Epithelial cell of esophagus (primary cell): Measurements from ENCODE around the gene KCNJ8.
"Not testable (repeated sequence)": the region's sequence is repeated elsewhere in the genome, so short reads cannot be mapped to it uniquely, and the experiment has no call there.

ENCODE experiments used
- DNase-seq: peaks from one replicate; pipeline ENCODE4 v3.0.0; 2010; ENCODE audit warnings: low read depth
- H3K4me3 ChIP-seq: 2 replicates; pipeline ENCODE4 v1.5.1; 2011; ENCODE audit warnings: mild to moderate bottlenecking, low read length, control low read depth
- CTCF ChIP-seq: IDR thresholded peaks from 2 replicates; pipeline ENCODE4 v1.5.1; 2011; ENCODE audit warnings: low read depth, mild to moderate bottlenecking, low read length, control low read depth, inconsistent platforms; ENCODE audit not compliant: insufficient read depth; ENCODE audit errors: missing control alignments

Gene KCNJ8

GRCh38 chr12:21797539-21797938, 23.0 kb upstream of the KCNJ8 start:
- no peak for DNase-seq
- no peak for TF ChIP-seq CTCF

GRCh38 chr12:21795648-21796328, 21.3 kb upstream of the KCNJ8 start:
- no peak for TF ChIP-seq CTCF
- no peak overlapping the region for H3K4me3 ChIP-seq
- no peak for DNase-seq

More at GRCh38 chr12:21797539-21797938, 23.0 kb upstream of the KCNJ8 start:
- no peak overlapping the region for H3K4me3 ChIP-seq

GRCh38 chr12:21794807-21795595, 20.5 kb upstream of the KCNJ8 start:
- not testable (repeated sequence) for DNase-seq, H3K4me3 ChIP-seq

- H3K4me3 ChIP-seq: not testable (repeated sequence)
These were observed 15.2 kb upstream of the KCNJ8 start for GRCh38 chr12:21789687-21790086.

GRCh38 chr12:21788089-21788983, 13.8 kb upstream of the KCNJ8 start:
- no peak for TF ChIP-seq CTCF
- H3K4me3 ChIP-seq: no peak overlapping the region
- no peak for DNase-seq

More at GRCh38 chr12:21789687-21790086, 15.2 kb upstream of the KCNJ8 start:
- not testable (repeated sequence) for DNase-seq

GRCh38 chr12:21786041-21786531, 11.6 kb upstream of the KCNJ8 start:
- DNase-seq: no peak
- no peak for TF ChIP-seq CTCF
- no peak overlapping the region for H3K4me3 ChIP-seq

- not testable (repeated sequence) for DNase-seq, H3K4me3 ChIP-seq
These were observed 8.2 kb upstream of the KCNJ8 start for GRCh38 chr12:21782723-21783122.

- no peak for TF ChIP-seq CTCF
- no peak overlapping the region for H3K4me3 ChIP-seq
- no peak for DNase-seq
These were observed 6.3 kb upstream of the KCNJ8 start for GRCh38 chr12:21780786-21781185.
